ENCODE results near the gene SEPTIN10.
A peak's percentile ranks its signal among the peaks of the same experiment; 100 is the strongest.

The SEPTIN10 gene

DNA sequence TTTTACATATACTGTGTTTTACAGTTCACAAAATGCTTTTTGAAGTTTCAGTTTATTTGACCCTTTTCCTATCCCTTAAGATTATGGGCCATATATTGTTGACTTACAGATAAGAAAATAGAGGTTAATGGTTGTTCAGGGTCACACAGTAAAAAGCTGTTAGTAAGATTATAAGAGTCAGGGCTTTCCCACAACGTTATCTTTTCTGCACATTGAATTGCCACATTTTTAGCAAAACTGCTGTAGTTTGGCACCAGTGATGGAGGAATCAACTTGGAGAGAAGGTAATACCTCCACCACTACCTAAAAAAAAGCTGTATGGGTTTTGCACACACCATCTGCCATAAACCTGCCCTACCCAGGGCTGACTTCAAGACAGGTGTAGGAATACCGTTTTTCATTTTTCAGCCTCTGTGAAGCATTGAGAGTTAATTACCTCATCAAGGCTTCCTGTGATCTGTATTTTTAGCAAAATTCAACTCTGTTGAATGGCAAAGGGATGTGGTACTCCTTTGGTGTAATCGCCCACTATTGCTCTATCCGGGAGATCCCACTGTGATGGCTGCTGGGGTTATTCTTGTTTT lies 5.4 kb upstream of the SEPTIN10 start (continued):
- TF ChIP-seq, protein P1, sequence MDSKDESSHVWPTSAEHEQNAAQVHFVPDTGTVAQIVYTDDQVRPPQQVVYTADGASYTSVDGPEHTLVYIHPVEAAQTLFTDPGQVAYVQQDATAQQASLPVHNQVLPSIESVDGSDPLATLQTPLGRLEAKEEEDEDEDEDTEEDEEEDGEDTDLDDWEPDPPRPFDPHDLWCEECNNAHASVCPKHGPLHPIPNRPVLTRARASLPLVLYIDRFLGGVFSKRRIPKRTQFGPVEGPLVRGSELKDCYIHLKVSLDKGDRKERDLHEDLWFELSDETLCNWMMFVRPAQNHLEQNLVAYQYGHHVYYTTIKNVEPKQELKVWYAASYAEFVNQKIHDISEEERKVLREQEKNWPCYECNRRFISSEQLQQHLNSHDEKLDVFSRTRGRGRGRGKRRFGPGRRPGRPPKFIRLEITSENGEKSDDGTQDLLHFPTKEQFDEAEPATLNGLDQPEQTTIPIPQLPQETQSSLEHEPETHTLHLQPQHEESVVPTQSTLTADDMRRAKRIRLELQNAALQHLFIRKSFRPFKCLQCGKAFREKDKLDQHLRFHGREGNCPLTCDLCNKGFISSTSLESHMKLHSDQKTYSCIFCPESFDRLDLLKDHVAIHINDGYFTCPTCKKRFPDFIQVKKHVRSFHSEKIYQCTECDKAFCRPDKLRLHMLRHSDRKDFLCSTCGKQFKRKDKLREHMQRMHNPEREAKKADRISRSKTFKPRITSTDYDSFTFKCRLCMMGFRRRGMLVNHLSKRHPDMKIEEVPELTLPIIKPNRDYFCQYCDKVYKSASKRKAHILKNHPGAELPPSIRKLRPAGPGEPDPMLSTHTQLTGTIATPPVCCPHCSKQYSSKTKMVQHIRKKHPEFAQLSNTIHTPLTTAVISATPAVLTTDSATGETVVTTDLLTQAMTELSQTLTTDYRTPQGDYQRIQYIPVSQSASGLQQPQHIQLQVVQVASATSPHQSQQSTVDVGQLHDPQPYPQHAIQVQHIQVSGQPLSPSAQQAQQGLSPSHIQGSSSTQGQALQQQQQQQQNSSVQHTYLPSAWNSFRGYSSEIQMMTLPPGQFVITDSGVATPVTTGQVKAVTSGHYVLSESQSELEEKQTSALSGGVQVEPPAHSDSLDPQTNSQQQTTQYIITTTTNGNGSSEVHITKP (tag by site-specific recombination; IDR thresholded peaks at IDR 0.05): 0 out of 2 replicates have a peak, but pooled peaks have one; percentile 15
- TF ChIP-seq, protein P2, sequence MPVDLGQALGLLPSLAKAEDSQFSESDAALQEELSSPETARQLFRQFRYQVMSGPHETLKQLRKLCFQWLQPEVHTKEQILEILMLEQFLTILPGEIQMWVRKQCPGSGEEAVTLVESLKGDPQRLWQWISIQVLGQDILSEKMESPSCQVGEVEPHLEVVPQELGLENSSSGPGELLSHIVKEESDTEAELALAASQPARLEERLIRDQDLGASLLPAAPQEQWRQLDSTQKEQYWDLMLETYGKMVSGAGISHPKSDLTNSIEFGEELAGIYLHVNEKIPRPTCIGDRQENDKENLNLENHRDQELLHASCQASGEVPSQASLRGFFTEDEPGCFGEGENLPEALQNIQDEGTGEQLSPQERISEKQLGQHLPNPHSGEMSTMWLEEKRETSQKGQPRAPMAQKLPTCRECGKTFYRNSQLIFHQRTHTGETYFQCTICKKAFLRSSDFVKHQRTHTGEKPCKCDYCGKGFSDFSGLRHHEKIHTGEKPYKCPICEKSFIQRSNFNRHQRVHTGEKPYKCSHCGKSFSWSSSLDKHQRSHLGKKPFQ (tag by site-specific recombination; IDR thresholded peaks at IDR 0.05): no peak
- TF ChIP-seq, protein P3, sequence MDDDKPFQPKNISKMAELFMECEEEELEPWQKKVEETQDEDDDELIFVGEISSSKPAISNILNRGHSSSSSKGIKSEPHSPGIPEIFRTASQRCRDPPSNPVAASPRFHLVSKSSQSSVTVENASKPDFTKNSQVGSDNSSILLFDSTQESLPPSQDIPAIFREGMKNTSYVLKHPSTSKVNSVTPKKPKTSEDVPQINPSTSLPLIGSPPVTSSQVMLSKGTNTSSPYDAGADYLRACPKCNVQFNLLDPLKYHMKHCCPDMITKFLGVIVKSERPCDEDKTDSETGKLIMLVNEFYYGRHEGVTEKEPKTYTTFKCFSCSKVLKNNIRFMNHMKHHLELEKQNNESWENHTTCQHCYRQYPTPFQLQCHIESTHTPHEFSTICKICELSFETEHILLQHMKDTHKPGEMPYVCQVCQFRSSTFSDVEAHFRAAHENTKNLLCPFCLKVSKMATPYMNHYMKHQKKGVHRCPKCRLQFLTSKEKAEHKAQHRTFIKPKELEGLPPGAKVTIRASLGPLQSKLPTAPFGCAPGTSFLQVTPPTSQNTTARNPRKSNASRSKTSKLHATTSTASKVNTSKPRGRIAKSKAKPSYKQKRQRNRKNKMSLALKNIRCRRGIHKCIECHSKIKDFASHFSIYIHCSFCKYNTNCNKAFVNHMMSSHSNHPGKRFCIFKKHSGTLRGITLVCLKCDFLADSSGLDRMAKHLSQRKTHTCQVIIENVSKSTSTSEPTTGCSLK (tag by site-specific recombination; IDR thresholded peaks at IDR 0.05): no peak
- TF ChIP-seq ZNF133 (tag by site-specific recombination; IDR thresholded peaks at IDR 0.05) (no peak), ZNF660 (tag by site-specific recombination; IDR thresholded peaks at IDR 0.05) (no peak), OVOL3 (tag by site-specific recombination; IDR thresholded peaks at IDR 0.05) (no peak), ZNF514 (tag by site-specific recombination; IDR thresholded peaks at IDR 0.05) (no peak), ZNF600 (tag by site-specific recombination; IDR thresholded peaks at IDR 0.05) (0 out of 2 replicates have a peak, but pooled peaks have one; percentile 37)
- TF ChIP-seq, protein P4, sequence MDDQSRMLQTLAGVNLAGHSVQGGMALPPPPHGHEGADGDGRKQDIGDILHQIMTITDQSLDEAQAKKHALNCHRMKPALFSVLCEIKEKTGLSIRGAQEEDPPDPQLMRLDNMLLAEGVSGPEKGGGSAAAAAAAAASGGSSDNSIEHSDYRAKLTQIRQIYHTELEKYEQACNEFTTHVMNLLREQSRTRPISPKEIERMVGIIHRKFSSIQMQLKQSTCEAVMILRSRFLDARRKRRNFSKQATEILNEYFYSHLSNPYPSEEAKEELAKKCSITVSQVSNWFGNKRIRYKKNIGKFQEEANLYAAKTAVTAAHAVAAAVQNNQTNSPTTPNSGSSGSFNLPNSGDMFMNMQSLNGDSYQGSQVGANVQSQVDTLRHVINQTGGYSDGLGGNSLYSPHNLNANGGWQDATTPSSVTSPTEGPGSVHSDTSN (CRISPR knock-in tag; IDR thresholded peaks at IDR 0.05): no peak

DNA sequence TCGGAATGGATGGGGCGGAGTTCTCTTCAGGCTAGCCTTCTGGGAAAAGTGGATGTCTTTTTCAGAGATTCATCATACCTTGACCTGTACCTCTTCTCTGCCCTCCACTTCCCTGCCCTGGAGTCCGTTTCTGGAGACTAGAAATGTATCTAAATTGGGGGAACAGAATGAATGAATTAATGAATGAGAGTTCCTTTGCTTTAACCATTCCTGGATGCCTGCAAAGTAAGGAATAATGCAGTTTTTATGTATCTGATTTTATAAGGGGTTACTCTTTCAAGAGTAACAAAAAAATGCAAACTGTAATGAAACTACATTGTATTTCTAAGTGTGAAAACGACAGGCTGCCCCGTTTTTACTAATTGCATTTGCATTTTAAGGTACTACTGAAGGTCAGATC lies 2.4 kb upstream of the SEPTIN10 start:
- ChIA-PET CTCF (interaction anchor here (1.3 kb wide), 1 partner anchor 80 kb away, joined by 4 read pairs; no protein-coding TSS in a partner anchor), POLR2A (interaction anchor here (1.0 kb wide), 1 partner anchor 48 kb away, joined by 3 read pairs; no protein-coding TSS in a partner anchor)
- peaks cover 7% of the 10 kb centered on the region for H3K4me1 ChIP-seq (ENCODE audit: control insufficient read depth, insufficient read depth, low read length)
- TF ChIP-seq ZNF670 (tag by site-specific recombination; IDR thresholded peaks at IDR 0.05; ENCODE audit: low read depth): no peak
- peak; percentile 54; the same call in 1 of the 2 replicates for TF ChIP-seq ZNF24 (tag by site-specific recombination; IDR thresholded peaks at IDR 0.05)
- TF ChIP-seq SP3 (tag by site-specific recombination; IDR thresholded peaks at IDR 0.05): 0 out of 2 replicates have a peak, but pooled peaks have one; percentile 8
- TF ChIP-seq ZNF776 (tag by site-specific recombination; IDR thresholded peaks at IDR 0.05; ENCODE audit: borderline replicate concordance): no peak
- TF ChIP-seq ZBTB1 (tag by site-specific recombination; IDR thresholded peaks at IDR 0.05): no peak
- TF ChIP-seq ZNF146 (tag by site-specific recombination; IDR thresholded peaks at IDR 0.05): no peak
- TF ChIP-seq SCRT2 (tag by site-specific recombination; IDR thresholded peaks at IDR 0.05): no peak
- H3K9me3 ChIP-seq (ENCODE audit: control insufficient read depth, insufficient read depth, low read depth, low read length): no peaks in the 10 kb centered on the region
- no peak overlapping the region for H3K27ac ChIP-seq (ENCODE audit: extremely low read depth, low read depth, low read length)
- H3K4me3 ChIP-seq (ENCODE audit: low read depth, low read length): peak overlapping the region; percentile 62
- no peaks in the 10 kb centered on the region for H3K36me3 ChIP-seq (ENCODE audit: control insufficient read depth in 2 of 2, insufficient read depth in 1 of 2, low read length in 2 of 2)
